Central memory CD8-positive, alpha-beta T cell (primary cell): ENCODE measurements around the gene ABL1.

Experiments used
- ATAC-seq: fragments of 150-1000 bp; cut with Tn5 transposase; replicated peaks from 2 replicates; pipeline ENCODE4 v1.10.0; 2022; ENCODE audit warnings: mild to moderate bottlenecking, moderate FRiP score, moderate number of reproducible peaks; ENCODE audit not compliant: poor library complexity, severe bottlenecking; ENCODE audit errors: extremely low read depth
- DNase-seq, 2 donors: peaks; one replicate each; pipeline ENCODE4 v3.0.0; 2021; ENCODE audit warnings: low spot score in 2 of 2
- H3K27ac Mint-ChIP-seq: one replicate; pipeline ENCODE4 v1.8.0; 2022; ENCODE audit warnings: low read depth, mild to moderate bottlenecking, moderate library complexity, mixed read lengths
- H3K27me3 Mint-ChIP-seq: one replicate; pipeline ENCODE4 v1.8.0; 2022; ENCODE audit warnings: mixed read lengths
- H3K36me3 Mint-ChIP-seq: one replicate; pipeline ENCODE4 v1.8.0; 2022; ENCODE audit warnings: mild to moderate bottlenecking, moderate library complexity, mixed read lengths; ENCODE audit not compliant: insufficient read depth
- H3K4me1 Mint-ChIP-seq: one replicate; pipeline ENCODE4 v1.8.0; 2022; ENCODE audit warnings: mixed read lengths
- H3K4me3 Mint-ChIP-seq: one replicate; pipeline ENCODE4 v1.8.0; 2022; ENCODE audit warnings: mild to moderate bottlenecking, moderate library complexity, mixed read lengths
- H3K9me3 Mint-ChIP-seq: one replicate; pipeline ENCODE4 v1.8.0; 2022; ENCODE audit warnings: mixed read lengths

ABL1 gene

GRCh38 chr9:130884542-130885483 is 49.8 kb downstream of the ABL1 start:
- Mint-ChIP-seq H3K4me1 (no peaks in the 10 kb centered on the region), H3K36me3 (peaks cover 26% of the 10 kb centered on the region), H3K27me3 (no peaks in the 10 kb centered on the region), H3K27ac (no peak overlapping the region), H3K4me3 (no peak overlapping the region), H3K9me3 (no peaks in the 10 kb centered on the region)
- DNase-seq (no peak), ATAC-seq (no peak)

- Mint-ChIP-seq H3K27me3 (no peaks in the 10 kb centered on the region), H3K27ac (no peak overlapping the region), H3K4me1 (no peaks in the 10 kb centered on the region), H3K9me3 (no peaks in the 10 kb centered on the region), H3K4me3 (no peak overlapping the region), H3K36me3 (peaks cover 22% of the 10 kb centered on the region)
- no peak for DNase-seq
- ATAC-seq, result no peak
Observed at GRCh38 chr9:130885484-130886375, 50.7 kb downstream of the ABL1 start.

GRCh38 chr9:130886981-130887380 is 51.9 kb downstream of the ABL1 start:
- Mint-ChIP-seq H3K9me3 (no peaks in the 10 kb centered on the region), H3K27me3 (no peaks in the 10 kb centered on the region), H3K36me3 (peaks cover 17% of the 10 kb centered on the region), H3K27ac (peak overlapping the region; percentile 58), H3K4me1 (no peaks in the 10 kb centered on the region), H3K4me3 (no peak overlapping the region)
- DNase-seq (no peak), ATAC-seq (no peak)

GRCh38 chr9:130887494-130888144 is 52.6 kb downstream of the ABL1 start:
- no peaks in the 10 kb centered on the region for H3K27me3 Mint-ChIP-seq
- peak overlapping the region; percentile 58 for H3K27ac Mint-ChIP-seq
- H3K36me3 Mint-ChIP-seq, result peaks cover 13% of the 10 kb centered on the region
- H3K9me3 Mint-ChIP-seq, result no peaks in the 10 kb centered on the region
- DNase-seq (no peak), ATAC-seq (no peak)
- H3K4me1 Mint-ChIP-seq, result no peaks in the 10 kb centered on the region
- H3K4me3 Mint-ChIP-seq, result no peak overlapping the region

GRCh38 chr9:130888146-130888885 is 53.3 kb downstream of the ABL1 start:
- DNase-seq (no peak), ATAC-seq (no peak)
- no peak overlapping the region for H3K27ac Mint-ChIP-seq
- no peaks in the 10 kb centered on the region for H3K4me1 Mint-ChIP-seq
- peaks cover 13% of the 10 kb centered on the region for H3K36me3 Mint-ChIP-seq
- H3K27me3 Mint-ChIP-seq, result no peaks in the 10 kb centered on the region
- no peak overlapping the region for H3K4me3 Mint-ChIP-seq
- no peaks in the 10 kb centered on the region for H3K9me3 Mint-ChIP-seq

GRCh38 chr9:130890124-130890523 is 55.1 kb downstream of the ABL1 start:
- Mint-ChIP-seq H3K4me1 (no peaks in the 10 kb centered on the region), H3K4me3 (no peak overlapping the region), H3K27ac (no peak overlapping the region), H3K9me3 (no peaks in the 10 kb centered on the region), H3K36me3 (peaks cover 4% of the 10 kb centered on the region), H3K27me3 (no peaks in the 10 kb centered on the region)
- no peak for ATAC-seq
- DNase-seq, result no peak

GRCh38 chr9:130890870-130891687 is 56.0 kb downstream of the ABL1 start:
- peaks cover 3% of the 10 kb centered on the region for H3K36me3 Mint-ChIP-seq
- H3K4me3 Mint-ChIP-seq, result no peak overlapping the region
- H3K27me3 Mint-ChIP-seq, result no peaks in the 10 kb centered on the region
- DNase-seq (no peak), ATAC-seq (no peak)
- H3K27ac Mint-ChIP-seq, result no peak overlapping the region
- H3K4me1 Mint-ChIP-seq, result no peaks in the 10 kb centered on the region
- no peaks in the 10 kb centered on the region for H3K9me3 Mint-ChIP-seq

GRCh38 chr9:130891688-130892476 is 56.8 kb downstream of the ABL1 start:
- no peaks in the 10 kb centered on the region for H3K4me1 Mint-ChIP-seq
- peaks cover 3% of the 10 kb centered on the region for H3K36me3 Mint-ChIP-seq
- H3K9me3 Mint-ChIP-seq, result no peaks in the 10 kb centered on the region
- no peak overlapping the region for H3K4me3 Mint-ChIP-seq
- no peak overlapping the region for H3K27ac Mint-ChIP-seq
- DNase-seq (no peak), ATAC-seq (no peak)
- no peaks in the 10 kb centered on the region for H3K27me3 Mint-ChIP-seq

- no peak overlapping the region for H3K4me3 Mint-ChIP-seq
- H3K4me1 Mint-ChIP-seq, result no peaks in the 10 kb centered on the region
- H3K36me3 Mint-ChIP-seq, result peaks cover 3% of the 10 kb centered on the region
- H3K9me3 Mint-ChIP-seq, result no peaks in the 10 kb centered on the region
- H3K27ac Mint-ChIP-seq, result no peak overlapping the region
- H3K27me3 Mint-ChIP-seq, result no peaks in the 10 kb centered on the region
- ATAC-seq, result no peak
- DNase-seq, result no peak
Observed at GRCh38 chr9:130892477-130893304, 57.6 kb downstream of the ABL1 start.

GRCh38 chr9:130893341-130894101 is 58.5 kb downstream of the ABL1 start:
- H3K4me3 Mint-ChIP-seq, result no peak overlapping the region
- no peak for ATAC-seq

More at GRCh38 chr9:130893341-130894101, 58.5 kb downstream of the ABL1 start:
- Mint-ChIP-seq H3K27me3 (no peaks in the 10 kb centered on the region), H3K36me3 (peaks cover 3% of the 10 kb centered on the region), H3K9me3 (no peaks in the 10 kb centered on the region), H3K4me1 (no peaks in the 10 kb centered on the region), H3K27ac (no peak overlapping the region)
- no peak for DNase-seq
